RWPE2 (cell line): Measurements from ENCODE around the gene KLC1.
"Not testable (repeated sequence)": the region's sequence is repeated elsewhere in the genome, so short reads cannot be mapped to it uniquely, and the experiment has no call there.

Source experiments
- ATAC-seq: fragments of 200-7000 bp; cut with Tn5 transposase; 3 replicates; pipeline ENCODE4 v1.9.1; 2021; ENCODE audit warnings: low read depth
- DNase-seq: peaks from one replicate; pipeline ENCODE4 v3.0.0-alpha.2; 2020; ENCODE audit warnings: low spot score
- H3K27ac ChIP-seq: fragments of 450-650 bp; 2 replicates; pipeline ENCODE4 v1.5.1; 2017; ENCODE audit warnings: mild to moderate bottlenecking; ENCODE audit not compliant: poor library complexity, severe bottlenecking
- H3K27me3 ChIP-seq: fragments of 250-450 bp; sonication (Bioruptor Pico); 2 replicates; pipeline ENCODE4 v1.5.1; 2021; ENCODE audit warnings: mild to moderate bottlenecking, moderate library complexity; ENCODE audit not compliant: insufficient read depth, poor library complexity, severe bottlenecking
- H3K36me3 ChIP-seq: fragments of 250-450 bp; sonication (Bioruptor Pico); 2 replicates; pipeline ENCODE4 v1.5.1; 2020; ENCODE audit warnings: low read depth, mild to moderate bottlenecking, moderate library complexity
- H3K4me1 ChIP-seq: fragments of 250-450 bp; sonication (Bioruptor Pico); 2 replicates; pipeline ENCODE4 v1.5.1; 2021; ENCODE audit warnings: mild to moderate bottlenecking, moderate library complexity; ENCODE audit not compliant: insufficient read depth, poor library complexity, severe bottlenecking
- H3K4me3 ChIP-seq: fragments of 250-450 bp; sonication (Bioruptor Pico); 2 replicates; pipeline ENCODE4 v1.5.1; 2021; ENCODE audit warnings: mild to moderate bottlenecking, moderate library complexity; ENCODE audit not compliant: severe bottlenecking
- H3K9me3 ChIP-seq: fragments of 250-450 bp; sonication (Bioruptor Pico); 2 replicates; pipeline ENCODE4 v1.5.1; 2021; ENCODE audit warnings: mild to moderate bottlenecking, moderate library complexity; ENCODE audit not compliant: severe bottlenecking
- CTCF ChIP-seq: fragments of 450-650 bp; IDR thresholded peaks from one replicate; pipeline ENCODE4 v1.5.1; 2017; ENCODE audit warnings: mild to moderate bottlenecking, moderate library complexity; ENCODE audit not compliant: poor library complexity, severe bottlenecking

KLC1 gene

GRCh38 chr14:103690332-103690731 lies 61.3 kb downstream of the KLC1 start:
- ATAC-seq, result no peak
- TF ChIP-seq CTCF, result no peak
- H3K36me3 ChIP-seq, result peaks cover 90% of the 10 kb centered on the region

DNA sequence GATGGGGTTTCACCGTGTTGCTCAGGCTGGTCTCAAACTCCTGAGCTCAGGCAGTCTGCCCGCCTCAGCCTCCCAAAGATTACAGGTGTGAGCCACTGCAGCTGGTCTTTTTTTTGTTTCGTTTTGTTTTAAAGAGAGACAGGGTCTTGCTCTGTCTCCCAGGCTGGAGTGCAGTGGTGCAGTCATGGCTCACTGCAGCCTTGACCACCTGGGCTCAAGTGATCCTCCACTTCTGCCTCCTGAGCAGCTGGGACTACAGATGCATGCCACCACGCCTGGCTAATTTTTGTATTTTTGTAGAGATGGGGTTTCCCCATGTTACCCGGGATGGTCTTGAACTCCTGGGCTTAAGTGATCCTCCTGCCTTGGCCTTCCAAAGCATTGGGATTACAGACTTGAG lies 62.6 kb downstream of the KLC1 start:
- not testable (repeated sequence) for H3K4me3 ChIP-seq, DNase-seq, H3K27ac ChIP-seq, H3K9me3 ChIP-seq, ATAC-seq, H3K27me3 ChIP-seq
- peaks cover 17% of the 10 kb centered on the region for H3K4me1 ChIP-seq
- H3K36me3 ChIP-seq, result peaks cover 88% of the 10 kb centered on the region

More at GRCh38 chr14:103690332-103690731, 61.3 kb downstream of the KLC1 start:
- DNase-seq, result no peak
- Histone ChIP-seq H3K4me1 (peaks cover 17% of the 10 kb centered on the region), H3K27ac (no peak overlapping the region), H3K27me3 (no peaks in the 10 kb centered on the region), H3K4me3 (no peak overlapping the region), H3K9me3 (no peaks in the 10 kb centered on the region)

GRCh38 chr14:103692159-103692558 lies 63.1 kb downstream of the KLC1 start:
- no peak overlapping the region for H3K27ac ChIP-seq
- no peak overlapping the region for H3K4me3 ChIP-seq
- peaks cover 85% of the 10 kb centered on the region for H3K36me3 ChIP-seq
- H3K4me1 ChIP-seq, result peaks cover 17% of the 10 kb centered on the region
- ATAC-seq, result no peak
- no peak for TF ChIP-seq CTCF
- H3K27me3 ChIP-seq, result no peaks in the 10 kb centered on the region
- DNase-seq, result no peak
- no peaks in the 10 kb centered on the region for H3K9me3 ChIP-seq

DNA sequence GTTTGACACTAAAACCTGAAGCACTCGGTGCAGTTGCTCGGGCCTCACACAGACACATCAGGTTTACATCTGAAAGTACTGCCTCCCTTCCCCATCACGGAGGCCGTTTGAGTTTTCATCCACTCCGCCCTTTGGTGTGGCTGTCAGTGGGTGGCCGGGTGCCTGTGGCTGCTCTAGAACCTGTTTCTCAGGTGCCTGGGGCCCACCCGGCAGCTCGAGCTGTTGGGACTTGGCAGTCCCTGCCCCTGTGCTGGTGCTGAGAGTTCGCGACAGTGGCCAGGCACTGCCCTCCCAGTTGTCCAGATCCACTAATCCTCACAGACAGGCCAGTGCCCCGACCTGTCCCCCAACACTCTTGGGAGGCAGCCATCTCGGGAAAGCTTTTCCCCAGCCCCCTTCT lies 63.9 kb downstream of the KLC1 start:
- DNase-seq (no peak), ATAC-seq (no peak; the same call in 2 of the 3 replicates)
- Histone ChIP-seq H3K36me3 (peaks cover 85% of the 10 kb centered on the region), H3K27ac (peak overlapping the region; percentile 18), H3K9me3 (no peaks in the 10 kb centered on the region), H3K27me3 (no peaks in the 10 kb centered on the region), H3K4me3 (no peak overlapping the region), H3K4me1 (peaks cover 17% of the 10 kb centered on the region)
- TF ChIP-seq CTCF, result no peak

- H3K4me3 ChIP-seq, result no peak overlapping the region
- TF ChIP-seq CTCF, result no peak
- peaks cover 85% of the 10 kb centered on the region for H3K36me3 ChIP-seq
- H3K4me1 ChIP-seq, result peaks cover 17% of the 10 kb centered on the region
- H3K9me3 ChIP-seq, result no peaks in the 10 kb centered on the region
- peak overlapping the region; percentile 18 for H3K27ac ChIP-seq
- no peaks in the 10 kb centered on the region for H3K27me3 ChIP-seq
- ATAC-seq (peak; percentile 70), DNase-seq (peak; percentile 82)
Measured at GRCh38 chr14:103693515-103693914, 64.5 kb downstream of the KLC1 start.
